Right cardiac atrium (tissue), 5 donors: ENCODE results near the gene TSHZ2. TPM values are rescaled to one million over a fixed set of nuclear protein-coding genes. Genes with fewer than 3 reads are reported as not detected.

Experiments used
- ATAC-seq, 2 donors: fragments of 200-7000 bp; cut with Tn5 transposase; one replicate each; pipeline versions ENCODE4 v1.8.0 to v1.9.1; 2020; ENCODE audit warnings: moderate library complexity in 2 of 2, mild to moderate bottlenecking in 1 of 2
- DNase-seq, 3 donors: peaks; one replicate each; pipeline ENCODE4 v3.0.0-alpha.2; 2020
- H3K27ac ChIP-seq: one replicate; pipeline ENCODE4 v1.5.1; 2013; ENCODE audit warnings: mild to moderate bottlenecking, low read length, control low read depth, moderate library complexity
- H3K27me3 ChIP-seq: one replicate; pipeline ENCODE4 v1.6.1; 2013; ENCODE audit not compliant: control insufficient read depth, insufficient read depth
- H3K4me1 ChIP-seq: one replicate; pipeline ENCODE4 v1.6.1; 2013; ENCODE audit warnings: low read length; ENCODE audit not compliant: control insufficient read depth, insufficient read depth
- H3K4me3 ChIP-seq: one replicate; pipeline ENCODE4 v1.5.1; 2013; ENCODE audit warnings: low read length, control low read depth
- H3K9me3 ChIP-seq: one replicate; pipeline ENCODE4 v1.6.1; 2013; ENCODE audit warnings: low read length; ENCODE audit not compliant: control insufficient read depth
- WGBS: extraction: QIAGEN DNeasy Blood & Tissue Kit; methylation state at CpG from one replicate; pipeline ENCODE4 v1.1.7; 2013; 5-methylcytosine and 5-hydroxymethylcytosine counted together
- intact Hi-C, 4 donors: fragments of 100-400 bp; cut with DNase I; formaldehyde crosslinking; loops; one replicate each; pipeline versions ENCODE4 v1.11.0 to v1.14.0; 2022 to 2023
- polyA plus RNA-seq: library from polyadenylated mRNA; stranded (reverse); fragments of 200-250 nt; gene quantifications from one replicate; pipeline ENCODE4 v1.2.3, GENCODE V29; 2013
- total RNA-seq, 4 donors: library from RNA; stranded (reverse); fragmentation: NEBNext Ultra II Directional; extraction: Animal tissue kit (Norgen Biotek cat#: 25700); gene quantifications; one replicate each; pipeline ENCODE4 v1.2.1, GENCODE V29; 2021
- donor health status: healthy with polysubstance abuse.
- donor health status: DM: no; HTN: yes; CAD: no.
- donor health status: DM: no; HTN: no; CAD: no.
- donor health status: DM: no; HTN: yes; CAD: no; lungs with severe emphysema.
- donor health status: DM: yes; HTN: yes; CAD: no.

The TSHZ2 gene
- total and polyA plus RNA-seq, 5 donors, result 2.3 to 8.9 (median 6.9) TPM

DNA sequence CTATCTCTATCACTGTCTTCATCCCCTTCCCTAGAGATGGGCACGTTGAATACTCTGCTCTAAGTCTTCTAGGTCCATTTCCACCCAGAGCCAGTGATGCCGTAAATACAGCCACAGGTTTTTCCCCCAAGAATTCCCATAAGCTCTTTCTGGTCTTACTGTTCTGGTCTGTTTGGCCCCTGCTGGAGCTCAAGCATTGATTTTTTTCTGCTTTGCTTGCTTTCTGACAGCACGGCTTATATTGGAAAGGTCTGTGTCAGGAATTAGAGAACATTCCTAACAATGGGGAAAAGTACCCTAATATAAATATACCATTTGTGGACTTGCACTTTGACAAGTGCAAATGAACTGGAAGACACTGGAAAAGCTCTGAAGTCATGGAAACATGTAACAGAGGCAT, 302.6 kb downstream of the TSHZ2 start:
- Histone ChIP-seq H3K27me3 (no peaks in the 10 kb centered on the region), H3K27ac (no peak overlapping the region), H3K4me1 (no peaks in the 10 kb centered on the region), H3K4me3 (no peak overlapping the region), H3K9me3 (no peaks in the 10 kb centered on the region)
- 72% methylated on average over 3 of the region's 3 CpGs for WGBS
- ATAC-seq (no peak), DNase-seq (no peak)
- intact Hi-C loops, result no loop called here

DNA sequence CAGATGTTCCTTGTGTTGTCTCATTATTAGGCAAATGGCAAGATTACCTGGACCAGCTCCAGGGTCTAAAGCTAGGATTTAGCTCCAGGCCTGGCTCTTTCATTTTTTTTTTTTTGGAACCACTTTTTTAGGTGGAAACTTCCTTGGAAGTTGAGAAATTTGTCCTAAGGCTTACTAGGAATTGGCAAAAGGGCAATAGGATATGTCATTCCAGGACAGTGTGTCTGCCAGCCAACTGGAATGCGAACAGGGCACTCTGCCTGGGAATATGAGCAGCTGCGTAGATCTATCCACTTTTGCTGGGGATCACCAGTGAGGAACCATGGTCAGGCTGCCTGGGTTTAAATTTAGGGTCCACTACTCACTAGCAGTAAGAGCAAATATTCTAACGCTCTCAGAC, 304.0 kb downstream of the TSHZ2 start:
- ATAC-seq, result peak; percentile 66 to 80

DNA sequence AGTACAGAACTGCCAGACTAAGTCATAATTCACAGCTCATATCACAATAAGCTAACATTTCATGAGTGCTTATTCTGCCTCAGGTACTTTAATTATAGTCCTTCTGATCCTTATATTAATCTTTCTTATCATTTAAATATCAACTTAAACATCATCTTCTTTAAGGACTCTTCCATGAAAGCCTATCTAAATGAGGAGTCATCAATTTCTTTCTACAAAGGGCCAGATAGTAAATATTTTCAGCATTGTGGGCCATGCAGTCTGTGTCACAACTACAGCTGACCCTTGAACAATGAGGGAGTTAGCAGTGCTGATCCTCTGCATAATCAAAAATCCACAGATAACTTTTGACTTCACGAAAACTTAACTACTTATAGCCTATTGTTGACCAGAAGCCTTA, 306.4 kb downstream of the TSHZ2 start:
- WGBS, result 93% methylated on average over 1 of the region's 1 CpG
- no peak for DNase-seq
- intact Hi-C loops, result no loop called here
- no peaks in the 10 kb centered on the region for H3K27me3 ChIP-seq
- no peaks in the 10 kb centered on the region for H3K9me3 ChIP-seq
- no peak for ATAC-seq
- H3K4me3 ChIP-seq, result no peak overlapping the region
- H3K4me1 ChIP-seq, result no peaks in the 10 kb centered on the region
- no peak overlapping the region for H3K27ac ChIP-seq

More for the DNA sequence above, 304.0 kb downstream of the TSHZ2 start:
- WGBS, result 61% methylated on average over 3 of the region's 3 CpGs
- intact Hi-C loops, result no loop called here
- Histone ChIP-seq H3K27me3 (no peaks in the 10 kb centered on the region), H3K9me3 (no peaks in the 10 kb centered on the region), H3K27ac (no peak overlapping the region), H3K4me1 (no peaks in the 10 kb centered on the region), H3K4me3 (no peak overlapping the region)
- peak; percentile 43 to 79 (median 63) for DNase-seq

DNA sequence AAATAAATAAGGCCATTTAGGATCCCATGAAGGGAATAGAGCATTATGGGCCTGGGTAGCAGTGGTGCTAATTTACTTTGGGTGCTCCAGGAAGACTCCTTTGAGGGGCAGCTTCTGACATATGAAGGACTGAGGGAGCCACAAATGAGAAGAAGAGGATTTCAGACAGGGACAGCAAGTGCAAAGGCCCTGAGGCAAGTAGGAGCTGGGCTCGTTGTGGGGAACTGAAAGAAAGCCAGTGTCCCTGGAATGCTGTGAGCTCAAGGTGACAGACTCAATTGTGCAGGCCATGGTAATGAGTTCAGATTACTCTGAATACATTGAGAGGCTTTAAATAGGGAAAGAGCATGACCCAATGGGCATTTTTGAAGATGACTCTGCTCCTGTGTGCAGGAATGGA, 307.6 kb downstream of the TSHZ2 start:
- WGBS, result 78% methylated on average over 1 of the region's 1 CpG
- no peaks in the 10 kb centered on the region for H3K4me1 ChIP-seq
- intact Hi-C loops, result no loop called here
- DNase-seq (no peak), ATAC-seq (no peak)
- no peak overlapping the region for H3K4me3 ChIP-seq
- no peaks in the 10 kb centered on the region for H3K27me3 ChIP-seq
- no peak overlapping the region for H3K27ac ChIP-seq
- H3K9me3 ChIP-seq, result no peaks in the 10 kb centered on the region

DNA sequence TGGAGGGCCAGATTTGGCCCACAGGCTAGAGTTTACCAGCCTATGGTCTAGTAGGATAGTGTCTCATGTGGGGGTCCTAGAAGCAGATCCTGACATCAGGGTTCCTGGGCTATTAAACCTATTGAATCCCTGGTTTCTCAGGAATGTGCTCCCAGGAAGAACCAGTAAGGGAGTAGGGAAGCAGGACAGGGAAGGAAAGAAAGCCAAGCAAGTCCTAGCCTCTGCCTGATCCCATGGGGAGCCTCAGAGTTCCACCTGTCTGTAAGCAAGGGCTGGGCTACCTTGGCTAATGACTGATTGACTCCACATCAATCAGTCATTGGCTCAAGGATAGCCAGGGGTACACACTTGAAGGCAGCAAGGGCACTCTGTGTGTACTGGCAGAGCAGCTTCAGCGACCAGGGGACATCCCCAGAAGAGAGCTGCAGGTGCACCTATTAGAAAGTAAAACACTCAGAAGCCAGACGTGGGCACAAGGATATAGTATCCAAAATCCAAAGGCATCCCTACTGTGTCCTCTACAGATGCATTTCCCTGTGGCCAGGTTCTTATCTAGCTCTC, 309.5 kb downstream of the TSHZ2 start:
- Histone ChIP-seq H3K4me3 (no peak overlapping the region), H3K9me3 (no peaks in the 10 kb centered on the region), H3K27ac (no peak overlapping the region), H3K4me1 (no peaks in the 10 kb centered on the region), H3K27me3 (no peaks in the 10 kb centered on the region)
- 78% methylated on average over 2 of the region's 2 CpGs for WGBS
- ATAC-seq (no peak), DNase-seq (no peak)
- intact Hi-C loops, result no loop called here

DNA sequence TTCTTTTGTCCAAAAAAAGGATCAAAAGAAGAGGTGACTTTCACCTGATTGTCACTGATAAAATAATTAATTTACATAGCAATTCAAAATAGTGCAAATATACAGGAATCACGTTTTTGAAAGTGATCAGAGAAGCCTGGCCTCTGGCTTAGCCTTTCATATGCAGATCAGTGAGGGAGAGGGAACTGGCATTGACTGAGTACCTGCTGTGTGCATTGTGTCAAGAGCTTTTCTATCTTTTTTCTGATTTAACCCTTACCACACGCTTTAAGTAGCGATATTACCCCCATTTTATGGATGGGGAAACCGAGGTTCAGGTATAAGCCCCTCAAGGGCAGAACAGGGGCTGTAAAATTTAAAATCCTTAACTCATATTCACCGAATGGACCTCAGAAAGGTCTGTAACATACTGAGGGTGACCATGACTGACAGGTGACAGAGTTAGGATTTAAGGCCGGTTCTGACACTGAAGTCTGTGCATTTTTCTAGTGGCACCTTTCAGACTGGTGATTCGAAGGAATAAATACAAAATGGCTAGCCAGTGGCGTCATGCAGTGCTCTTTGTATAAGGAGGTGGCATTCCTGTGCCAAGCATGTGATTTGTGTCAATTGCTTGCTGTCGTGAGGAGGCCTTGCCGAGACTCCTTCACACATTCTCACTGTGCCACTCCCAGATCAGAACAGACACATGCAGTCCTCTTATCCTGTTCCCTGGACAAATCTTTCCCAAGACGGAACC, 310.2 kb downstream of the TSHZ2 start:
- Histone ChIP-seq H3K4me3 (no peak overlapping the region), H3K4me1 (no peaks in the 10 kb centered on the region), H3K27me3 (no peaks in the 10 kb centered on the region), H3K9me3 (no peaks in the 10 kb centered on the region), H3K27ac (no peak overlapping the region)
- ATAC-seq, result no peak
- WGBS, result 77% methylated on average over 11 of the region's 11 CpGs
- DNase-seq, result no peak
- intact Hi-C loops, result no loop called here

DNA sequence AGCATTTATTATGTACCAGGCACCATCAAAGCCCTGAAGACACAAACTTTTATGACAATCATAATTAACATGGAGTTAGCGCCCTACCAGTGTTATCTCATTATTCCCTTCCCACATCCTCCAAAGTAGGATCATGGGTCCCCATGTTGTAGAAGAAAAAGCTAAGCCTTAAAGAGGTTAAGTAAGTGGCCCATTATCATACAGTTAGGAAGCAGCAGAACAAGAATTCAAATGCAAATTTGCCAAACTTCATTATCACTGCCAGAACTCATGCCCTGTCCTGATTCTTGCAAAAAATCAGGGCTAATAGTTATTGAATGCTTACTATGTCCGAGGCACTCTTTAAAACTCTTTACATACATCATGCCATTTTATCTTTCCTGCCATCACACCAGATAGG, 310.9 kb downstream of the TSHZ2 start:
- H3K9me3 ChIP-seq, result no peaks in the 10 kb centered on the region
- no peak for ATAC-seq
- no peaks in the 10 kb centered on the region for H3K4me1 ChIP-seq
- WGBS, result 78% methylated on average over 2 of the region's 2 CpGs
- intact Hi-C loops, result no loop called here
- H3K27ac ChIP-seq, result no peak overlapping the region
- no peak overlapping the region for H3K4me3 ChIP-seq
- H3K27me3 ChIP-seq, result no peaks in the 10 kb centered on the region
- no peak for DNase-seq

DNA sequence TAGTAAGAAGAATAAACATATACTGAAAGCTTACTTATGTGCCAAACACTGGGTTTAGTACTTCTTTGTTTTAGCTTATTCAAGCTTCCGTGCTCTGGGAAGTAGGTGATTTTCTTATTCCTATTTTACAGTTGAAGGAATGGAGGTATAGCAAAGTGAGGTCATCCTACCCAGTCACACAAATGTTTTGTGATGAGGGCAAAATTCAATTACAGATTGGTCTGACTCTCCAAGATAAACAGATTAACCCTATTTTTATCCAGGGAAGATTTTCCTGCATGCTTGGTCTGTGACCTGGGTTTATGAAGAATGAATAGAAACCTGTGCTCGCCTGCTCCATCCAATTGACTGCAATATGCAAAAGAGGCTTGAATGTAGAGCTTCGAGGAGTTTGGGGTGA, 311.4 kb downstream of the TSHZ2 start:
- intact Hi-C loops, result no loop called here
- WGBS, result 83% methylated on average over 3 of the region's 3 CpGs
- Histone ChIP-seq H3K27me3 (no peaks in the 10 kb centered on the region), H3K9me3 (no peaks in the 10 kb centered on the region), H3K27ac (no peak overlapping the region), H3K4me1 (no peaks in the 10 kb centered on the region), H3K4me3 (no peak overlapping the region)
- no peak for DNase-seq
- no peak for ATAC-seq

DNA sequence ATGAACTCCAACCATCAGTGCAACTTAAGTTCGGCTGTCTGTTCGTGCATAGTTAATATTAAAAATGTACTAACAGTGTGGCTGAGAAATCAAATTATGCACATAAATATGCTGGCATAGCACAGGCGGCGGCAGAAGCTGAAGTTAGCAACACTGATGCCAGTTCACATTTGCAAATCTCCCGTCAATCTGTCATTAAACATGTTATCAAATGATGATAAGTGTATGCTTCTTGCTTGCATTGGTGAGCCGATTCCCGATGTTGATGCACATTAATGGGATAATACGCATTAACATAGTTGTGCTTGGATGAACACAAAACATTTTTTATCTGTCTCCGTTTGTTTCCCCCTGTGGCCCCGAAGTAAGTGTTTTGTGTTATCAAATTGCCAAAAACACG, 312.1 kb downstream of the TSHZ2 start:
- no peak overlapping the region for H3K27ac ChIP-seq

DNA sequence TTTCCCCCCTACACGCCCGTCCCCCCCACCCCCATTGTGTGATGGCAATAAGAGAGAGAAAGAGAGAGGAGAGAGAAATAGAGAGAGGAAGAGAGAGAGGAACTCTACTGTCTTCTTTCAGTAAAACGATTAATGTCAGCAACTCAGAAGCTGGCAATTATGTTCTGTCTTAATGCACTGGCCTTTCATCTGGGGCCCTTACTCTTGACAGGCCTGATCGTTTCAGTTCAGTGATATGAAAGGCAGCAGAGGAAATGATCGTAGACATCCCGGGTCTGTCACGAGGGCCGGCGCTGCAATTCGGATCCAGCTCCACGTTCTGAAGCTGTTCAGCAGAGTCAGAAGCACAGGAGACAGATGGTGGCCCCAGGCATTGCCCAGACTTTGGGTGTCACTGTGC, 312.5 kb downstream of the TSHZ2 start:
- no peaks in the 10 kb centered on the region for H3K9me3 ChIP-seq
- 68% methylated on average over 11 of the region's 11 CpGs for WGBS
- ATAC-seq (no peak), DNase-seq (no peak)
- no peaks in the 10 kb centered on the region for H3K27me3 ChIP-seq
- H3K4me1 ChIP-seq, result no peaks in the 10 kb centered on the region
- intact Hi-C loops, result no loop called here
- no peak overlapping the region for H3K27ac ChIP-seq
- no peak overlapping the region for H3K4me3 ChIP-seq

More for the DNA sequence above, 312.1 kb downstream of the TSHZ2 start:
- DNase-seq (no peak), ATAC-seq (no peak)
- Histone ChIP-seq H3K27me3 (no peaks in the 10 kb centered on the region), H3K4me3 (no peak overlapping the region), H3K4me1 (no peaks in the 10 kb centered on the region), H3K9me3 (no peaks in the 10 kb centered on the region)
- intact Hi-C loops, result no loop called here
- WGBS, result 86% methylated on average over 11 of the region's 11 CpGs

DNA sequence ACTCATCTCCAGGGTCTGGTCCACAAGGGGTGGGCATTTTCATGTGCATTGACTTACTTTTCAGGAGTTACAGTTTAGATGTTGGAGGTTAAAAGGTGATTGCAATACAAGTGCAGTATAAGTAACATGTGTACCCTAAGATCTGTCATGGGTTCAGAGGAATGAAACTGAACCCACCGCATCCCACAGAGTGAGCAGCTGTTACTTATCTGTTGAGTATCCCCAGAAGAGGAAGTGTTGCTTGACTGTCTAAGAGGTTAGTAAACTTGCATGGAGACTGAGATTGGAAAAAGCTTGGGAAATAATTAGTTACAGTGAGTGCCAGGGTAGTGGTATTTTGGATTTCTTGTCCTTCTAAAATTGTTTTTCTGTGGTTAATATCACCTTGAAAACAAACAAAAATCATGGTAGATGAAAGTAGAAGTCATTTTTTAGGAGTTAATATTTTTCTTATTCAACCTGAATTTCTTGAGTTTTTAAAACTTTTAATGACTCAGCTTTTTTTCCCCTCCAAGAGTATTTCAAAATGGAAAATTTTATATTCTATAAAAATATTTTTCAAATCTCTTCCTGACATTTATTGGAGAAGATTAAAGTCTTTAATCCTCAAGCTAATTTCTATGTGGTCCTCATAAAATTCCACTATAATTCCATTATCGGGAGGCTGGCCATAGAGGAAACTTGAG, 315.3 kb downstream of the TSHZ2 start:
- H3K27me3 ChIP-seq, result no peaks in the 10 kb centered on the region
- no peak overlapping the region for H3K27ac ChIP-seq
- intact Hi-C loops, result no loop called here
- ATAC-seq (no peak), DNase-seq (no peak)
- no peak overlapping the region for H3K4me3 ChIP-seq
- H3K4me1 ChIP-seq, result no peaks in the 10 kb centered on the region
- 68% methylated on average over 2 of the region's 2 CpGs for WGBS
- H3K9me3 ChIP-seq, result no peaks in the 10 kb centered on the region
